ENCODE measurements around the gene GALNT9. TPM values are rescaled to one million over a fixed set of nuclear protein-coding genes. Genes with fewer than 3 reads are reported as not detected.

Gene GALNT9
- total RNA-seq, 2 experiments from 2014 or later: 0.30 TPM; not detected in 1

GRCh38 chr12:132282031-132282949, 47.1 kb downstream of the GALNT9 start:
- no peaks in the 10 kb centered on the region for H3K36me3 Mint-ChIP-seq (ENCODE audit: low read depth)
- CTCF ChIA-PET: no interaction called here

DNA sequence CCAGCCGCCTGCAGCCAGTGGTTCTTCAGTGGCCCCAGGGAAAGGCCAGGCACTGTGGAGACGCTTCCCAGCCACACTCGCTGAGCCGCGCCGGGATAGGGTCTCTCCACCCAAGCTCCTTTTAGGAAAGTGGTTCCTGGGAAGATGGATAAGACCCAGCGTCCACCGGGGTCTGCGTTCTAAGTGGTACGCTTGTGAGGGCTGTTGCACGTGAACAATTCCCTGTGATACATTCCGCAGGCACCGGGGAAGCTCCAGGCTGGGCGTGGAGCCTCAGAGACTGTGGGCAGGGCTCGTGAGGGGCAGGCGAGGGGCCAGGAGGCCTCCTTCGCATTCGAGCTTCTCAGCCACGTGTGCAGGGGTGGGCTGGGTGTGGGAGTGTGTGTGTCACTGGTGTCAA, 48.4 kb downstream of the GALNT9 start:
- Mint-ChIP-seq H3K4me3 (no peak overlapping the region), H3K4me1 (no peaks in the 10 kb centered on the region), H3K27ac (no peak overlapping the region), H3K9me3 (ENCODE audit: low read depth) (no peaks in the 10 kb centered on the region), H3K36me3 (ENCODE audit: low read depth) (no peaks in the 10 kb centered on the region), H3K27me3 (peaks cover 22% of the 10 kb centered on the region)
- DNase-seq (no peak), ATAC-seq (no peak)
- CTCF ChIA-PET: no interaction called here
- POLR2A ChIA-PET: no interaction called here
- intact Hi-C loops (cut with DNase I, micrococcal nuclease): loop anchor here (10.0 kb wide), 2 partner anchors 94 to 114 kb away; no protein-coding TSS in a partner anchor

More at GRCh38 chr12:132282031-132282949, 47.1 kb downstream of the GALNT9 start:
- H3K4me3 Mint-ChIP-seq: no peak overlapping the region
- DNase-seq (no peak), ATAC-seq (no peak)
- no peaks in the 10 kb centered on the region for H3K9me3 Mint-ChIP-seq (ENCODE audit: low read depth)
- H3K27me3 Mint-ChIP-seq: peaks cover 24% of the 10 kb centered on the region
- H3K4me1 Mint-ChIP-seq: no peaks in the 10 kb centered on the region
- no peak overlapping the region for H3K27ac Mint-ChIP-seq
- POLR2A ChIA-PET: no interaction called here
- intact Hi-C loops (cut with DNase I, micrococcal nuclease): loop anchor here (10.0 kb wide), 2 partner anchors 93 to 113 kb away; no protein-coding TSS in a partner anchor

DNA sequence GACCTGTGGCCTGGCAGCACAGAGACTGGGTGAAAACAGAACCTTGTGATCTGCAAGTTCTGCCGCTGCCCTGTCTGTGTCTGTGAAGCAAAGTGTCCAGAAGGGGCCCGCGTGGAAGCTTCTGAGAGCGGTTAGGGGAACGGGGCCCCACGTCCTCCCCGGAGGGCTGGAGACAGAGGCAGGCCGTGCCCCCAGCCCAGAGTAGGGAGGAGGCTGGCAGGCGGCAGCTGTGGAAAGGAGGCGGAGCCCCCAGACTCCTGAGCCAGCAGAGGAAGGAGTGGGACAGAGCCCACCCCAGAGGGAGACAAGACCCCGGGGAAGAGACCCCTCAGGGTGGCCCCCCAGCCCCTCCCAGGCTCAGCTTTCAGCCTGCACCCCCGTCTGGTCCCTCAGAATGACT, 49.0 kb downstream of the GALNT9 start:
- no peaks in the 10 kb centered on the region for H3K9me3 Mint-ChIP-seq (ENCODE audit: low read depth)
- intact Hi-C loops (cut with DNase I, micrococcal nuclease): loop anchor here (10.0 kb wide), 2 partner anchors 94 to 114 kb away; no protein-coding TSS in a partner anchor
- H3K4me3 Mint-ChIP-seq: no peak overlapping the region
- POLR2A ChIA-PET: interaction anchor here (0.6 kb wide), 1 partner anchor 758 kb away, joined by 3 read pairs; no protein-coding TSS in a partner anchor
- CTCF ChIA-PET: no interaction called here
- peaks cover 18% of the 10 kb centered on the region for H3K27me3 Mint-ChIP-seq
- no peaks in the 10 kb centered on the region for H3K36me3 Mint-ChIP-seq (ENCODE audit: low read depth)
- H3K27ac Mint-ChIP-seq: no peak overlapping the region
- ATAC-seq (no peak), DNase-seq (no peak)
- H3K4me1 Mint-ChIP-seq: no peaks in the 10 kb centered on the region

DNA sequence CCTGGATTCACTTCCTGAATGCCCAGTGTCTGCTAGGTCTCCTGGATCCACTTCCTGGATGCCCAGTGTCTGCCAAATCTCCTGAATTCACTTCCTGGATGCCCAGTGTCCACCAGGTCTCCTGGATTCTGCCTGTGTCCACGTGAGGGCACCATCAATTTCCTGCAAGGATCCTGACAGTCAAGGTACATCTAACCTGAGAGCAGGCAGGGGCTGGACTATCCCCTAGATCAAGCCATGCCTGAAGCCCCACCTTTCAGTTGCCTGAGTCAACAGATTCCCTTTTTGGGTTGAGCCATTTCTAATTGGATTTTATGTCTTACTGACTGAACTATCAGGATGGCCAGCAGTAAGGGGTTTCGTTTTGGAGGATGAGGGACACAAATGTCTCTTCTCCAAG, 49.5 kb downstream of the GALNT9 start:
- no peak overlapping the region for H3K27ac Mint-ChIP-seq
- CTCF ChIA-PET: no interaction called here
- H3K4me1 Mint-ChIP-seq: no peaks in the 10 kb centered on the region
- H3K4me3 Mint-ChIP-seq: no peak overlapping the region
- intact Hi-C loops (cut with DNase I, micrococcal nuclease): loop anchor here (10.0 kb wide), 2 partner anchors 95 to 115 kb away; no protein-coding TSS in a partner anchor
- peaks cover 18% of the 10 kb centered on the region for H3K27me3 Mint-ChIP-seq
- no peaks in the 10 kb centered on the region for H3K36me3 Mint-ChIP-seq (ENCODE audit: low read depth)
- no peaks in the 10 kb centered on the region for H3K9me3 Mint-ChIP-seq (ENCODE audit: low read depth)
- DNase-seq: no peak
- ATAC-seq: no peak
- POLR2A ChIA-PET: interaction anchor here (0.6 kb wide), 1 partner anchor 758 kb away, joined by 3 read pairs; no protein-coding TSS in a partner anchor

GRCh38 chr12:132279184-132279889, 50.1 kb downstream of the GALNT9 start:
- Mint-ChIP-seq H3K4me1 (no peaks in the 10 kb centered on the region), H3K9me3 (ENCODE audit: low read depth) (no peaks in the 10 kb centered on the region), H3K4me3 (no peak overlapping the region), H3K36me3 (ENCODE audit: low read depth) (no peaks in the 10 kb centered on the region), H3K27me3 (peaks cover 19% of the 10 kb centered on the region), H3K27ac (no peak overlapping the region)
- DNase-seq: no peak
- ChIA-PET POLR2A (no interaction called here), CTCF (interaction anchor here (1.0 kb wide), 1 partner anchor 337 kb away, joined by 3 read pairs; no protein-coding TSS in a partner anchor)
- no peak for ATAC-seq
- intact Hi-C loops (cut with DNase I, micrococcal nuclease): no loop called here

- no peak overlapping the region for H3K27ac Mint-ChIP-seq
- POLR2A ChIA-PET: no interaction called here
- ATAC-seq: no peak
Observed at GRCh38 chr12:132278401-132279183, 50.8 kb downstream of the GALNT9 start.

GRCh38 chr12:132277949-132278348, 51.4 kb downstream of the GALNT9 start:
- H3K36me3 Mint-ChIP-seq (ENCODE audit: low read depth): no peaks in the 10 kb centered on the region
- H3K4me1 Mint-ChIP-seq: no peaks in the 10 kb centered on the region
- ChIA-PET POLR2A (no interaction called here), CTCF (interaction anchor here (0.5 kb wide), 1 partner anchor 136 kb away, joined by 3 read pairs; no protein-coding TSS in a partner anchor)
- ATAC-seq: no peak
- peaks cover 14% of the 10 kb centered on the region for H3K27me3 Mint-ChIP-seq
- H3K27ac Mint-ChIP-seq: no peak overlapping the region
- H3K4me3 Mint-ChIP-seq: no peak overlapping the region
- intact Hi-C loops (cut with DNase I, micrococcal nuclease): no loop called here
- DNase-seq: no peak
- no peaks in the 10 kb centered on the region for H3K9me3 Mint-ChIP-seq (ENCODE audit: low read depth)

More at GRCh38 chr12:132278401-132279183, 50.8 kb downstream of the GALNT9 start:
- Mint-ChIP-seq H3K36me3 (ENCODE audit: low read depth) (no peaks in the 10 kb centered on the region), H3K4me3 (no peak overlapping the region), H3K27me3 (peaks cover 14% of the 10 kb centered on the region), H3K4me1 (no peaks in the 10 kb centered on the region), H3K9me3 (ENCODE audit: low read depth) (no peaks in the 10 kb centered on the region)
- intact Hi-C loops (cut with DNase I, micrococcal nuclease): no loop called here
- no peak for DNase-seq
- CTCF ChIA-PET: interaction anchor here (1.0 kb wide), 1 partner anchor 337 kb away, joined by 3 read pairs; no protein-coding TSS in a partner anchor

- no peak overlapping the region for H3K27ac Mint-ChIP-seq
- ATAC-seq: no peak
- ChIA-PET CTCF (interaction anchor here (0.5 to 0.6 kb wide), 2 partner anchors 11 to 136 kb away, joined by 3 read pairs; no protein-coding TSS in a partner anchor), POLR2A (no interaction called here)
- peaks cover 14% of the 10 kb centered on the region for H3K27me3 Mint-ChIP-seq
- H3K9me3 Mint-ChIP-seq (ENCODE audit: low read depth): no peaks in the 10 kb centered on the region
- DNase-seq: no peak
- H3K36me3 Mint-ChIP-seq (ENCODE audit: low read depth): no peaks in the 10 kb centered on the region
- intact Hi-C loops (cut with DNase I, micrococcal nuclease): no loop called here
- no peak overlapping the region for H3K4me3 Mint-ChIP-seq
- no peaks in the 10 kb centered on the region for H3K4me1 Mint-ChIP-seq
Observed at GRCh38 chr12:132277374-132277941, 51.9 kb downstream of the GALNT9 start.

- ATAC-seq: no peak
- DNase-seq: no peak
- H3K27me3 Mint-ChIP-seq: peaks cover 14% of the 10 kb centered on the region
- ChIA-PET POLR2A (no interaction called here), CTCF (interaction anchor here (0.6 kb wide), 1 partner anchor 10 kb away, joined by 3 read pairs; no protein-coding TSS in a partner anchor)
- H3K36me3 Mint-ChIP-seq (ENCODE audit: low read depth): no peaks in the 10 kb centered on the region
- intact Hi-C loops (cut with DNase I, micrococcal nuclease): no loop called here
- H3K4me1 Mint-ChIP-seq: no peaks in the 10 kb centered on the region
- no peak overlapping the region for H3K27ac Mint-ChIP-seq
- H3K9me3 Mint-ChIP-seq (ENCODE audit: low read depth): no peaks in the 10 kb centered on the region
- no peak overlapping the region for H3K4me3 Mint-ChIP-seq
Observed at GRCh38 chr12:132276827-132277373, 52.5 kb downstream of the GALNT9 start.

- ChIA-PET CTCF (no interaction called here), POLR2A (interaction anchor here (0.8 kb wide), 1 partner anchor 52 kb away, joined by 3 read pairs; no protein-coding TSS in a partner anchor)
- H3K4me3 Mint-ChIP-seq: no peak overlapping the region
- DNase-seq (no peak), ATAC-seq (no peak)
- intact Hi-C loops (cut with DNase I, micrococcal nuclease): no loop called here
- H3K36me3 Mint-ChIP-seq (ENCODE audit: low read depth): no peaks in the 10 kb centered on the region
- no peak overlapping the region for H3K27ac Mint-ChIP-seq
- H3K9me3 Mint-ChIP-seq (ENCODE audit: low read depth): no peaks in the 10 kb centered on the region
- H3K27me3 Mint-ChIP-seq: peaks cover 14% of the 10 kb centered on the region
- H3K4me1 Mint-ChIP-seq: no peaks in the 10 kb centered on the region
Observed at GRCh38 chr12:132276066-132276826, 53.1 kb downstream of the GALNT9 start.
